ENCODE data around the gene LSM8.

LSM8 gene

DNA sequence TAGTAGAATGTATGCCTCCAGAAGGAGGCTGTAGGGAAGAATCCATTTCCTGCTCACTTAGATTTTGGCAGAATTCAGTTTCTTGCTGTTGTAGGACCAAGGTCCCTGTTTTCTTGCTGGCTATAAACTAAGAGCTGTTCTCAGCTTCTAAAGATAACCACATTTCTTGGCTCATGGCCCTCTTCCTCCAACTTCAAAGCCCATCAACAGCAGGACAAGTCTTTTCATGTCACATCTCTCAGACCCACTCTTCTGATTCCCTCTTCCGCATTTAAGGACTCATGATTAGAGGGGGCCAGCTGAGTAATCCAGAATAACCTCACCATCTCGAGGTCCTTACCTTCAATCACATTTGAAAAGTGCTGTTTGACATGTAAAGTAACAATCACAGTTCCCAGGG is 8.2 kb upstream of the LSM8 start:
- Histone ChIP-seq H3K36me3 (ENCODE audit: control insufficient read depth, insufficient read depth, low read length) (no peaks in the 10 kb centered on the region), H3K27me3 (replicated peaks; ENCODE audit: control insufficient read depth, insufficient read depth, low read length) (no peaks in the 10 kb centered on the region), H3K4me3 (replicated peaks; ENCODE audit: low read depth, low read length) (no peak overlapping the region)
- TF ChIP-seq, protein P1, sequence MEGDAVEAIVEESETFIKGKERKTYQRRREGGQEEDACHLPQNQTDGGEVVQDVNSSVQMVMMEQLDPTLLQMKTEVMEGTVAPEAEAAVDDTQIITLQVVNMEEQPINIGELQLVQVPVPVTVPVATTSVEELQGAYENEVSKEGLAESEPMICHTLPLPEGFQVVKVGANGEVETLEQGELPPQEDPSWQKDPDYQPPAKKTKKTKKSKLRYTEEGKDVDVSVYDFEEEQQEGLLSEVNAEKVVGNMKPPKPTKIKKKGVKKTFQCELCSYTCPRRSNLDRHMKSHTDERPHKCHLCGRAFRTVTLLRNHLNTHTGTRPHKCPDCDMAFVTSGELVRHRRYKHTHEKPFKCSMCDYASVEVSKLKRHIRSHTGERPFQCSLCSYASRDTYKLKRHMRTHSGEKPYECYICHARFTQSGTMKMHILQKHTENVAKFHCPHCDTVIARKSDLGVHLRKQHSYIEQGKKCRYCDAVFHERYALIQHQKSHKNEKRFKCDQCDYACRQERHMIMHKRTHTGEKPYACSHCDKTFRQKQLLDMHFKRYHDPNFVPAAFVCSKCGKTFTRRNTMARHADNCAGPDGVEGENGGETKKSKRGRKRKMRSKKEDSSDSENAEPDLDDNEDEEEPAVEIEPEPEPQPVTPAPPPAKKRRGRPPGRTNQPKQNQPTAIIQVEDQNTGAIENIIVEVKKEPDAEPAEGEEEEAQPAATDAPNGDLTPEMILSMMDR (IDR thresholded peaks at IDR 0.05; ENCODE audit: insufficient read depth, low read length, poor library complexity, severe bottlenecking): no peak
- DNase-seq (ENCODE audit: extremely low read depth, insufficient read length): no peak

DNA sequence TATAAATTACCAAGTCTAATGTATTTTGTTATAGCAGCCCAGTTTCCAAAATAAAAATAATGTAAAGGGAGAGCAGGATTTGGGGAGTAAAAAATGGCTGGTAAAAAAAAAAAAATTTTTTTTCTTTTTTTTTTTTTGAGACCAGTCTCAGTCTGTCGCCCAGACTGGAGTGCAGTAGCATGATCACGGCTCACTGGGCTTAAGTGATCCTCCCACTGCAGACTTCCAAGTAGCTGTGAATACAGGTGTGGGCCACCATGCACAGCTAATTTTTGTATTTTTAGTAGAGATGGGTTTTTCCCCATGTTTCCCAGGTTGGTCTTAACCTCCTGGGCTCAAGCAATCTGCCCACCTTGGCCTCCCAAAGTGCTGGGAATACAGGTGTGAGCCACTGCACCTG is 4.8 kb upstream of the LSM8 start:
- H3K36me3 ChIP-seq (ENCODE audit: control insufficient read depth, insufficient read depth, low read length): no peaks in the 10 kb centered on the region
- H3K4me3 ChIP-seq (replicated peaks; ENCODE audit: low read depth, low read length): no peak overlapping the region
- no peak for DNase-seq (ENCODE audit: extremely low read depth, insufficient read length)
- TF ChIP-seq, protein P1 (IDR thresholded peaks at IDR 0.05; ENCODE audit: insufficient read depth, low read length, poor library complexity, severe bottlenecking): no peak
- no peaks in the 10 kb centered on the region for H3K27me3 ChIP-seq (replicated peaks; ENCODE audit: control insufficient read depth, insufficient read depth, low read length)

DNA sequence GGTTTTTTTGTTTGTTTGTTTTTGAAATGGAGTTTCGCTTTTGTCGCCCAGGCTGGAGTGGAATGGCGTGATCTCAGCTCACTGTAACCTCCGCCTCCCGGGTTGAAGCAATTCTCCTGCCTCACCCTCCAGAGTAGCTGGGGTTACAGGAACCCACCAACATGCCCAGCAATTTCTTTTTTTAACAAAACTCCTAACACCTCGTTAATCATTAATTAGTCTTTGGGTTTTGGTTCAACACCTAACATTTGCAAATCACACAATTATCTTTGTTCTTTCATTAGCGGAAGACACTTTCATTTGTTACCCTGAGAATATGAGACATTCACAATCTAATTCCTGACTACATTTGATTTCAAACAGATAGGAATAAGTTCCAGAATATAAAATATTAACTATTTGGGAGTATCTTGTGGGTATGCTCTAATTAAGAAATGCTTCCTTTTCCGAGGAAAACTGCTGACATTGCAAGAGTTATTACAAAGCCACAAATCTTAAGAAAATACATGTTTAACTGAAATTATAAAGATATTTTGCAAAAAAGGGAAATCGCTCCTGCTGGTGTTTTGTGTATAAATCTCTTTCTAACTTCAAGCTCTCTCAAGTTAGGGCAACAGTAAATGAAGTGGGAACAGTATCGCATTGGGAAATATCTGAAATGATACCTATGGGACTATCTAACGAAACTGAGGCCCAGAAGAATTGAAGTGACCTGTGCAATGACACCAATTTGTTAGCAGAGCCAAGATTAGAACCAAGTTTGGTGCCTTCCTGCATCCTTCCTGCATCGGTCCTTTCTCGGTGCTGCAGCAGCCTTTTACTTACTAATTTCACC is 1.2 kb upstream of the LSM8 start:
- H3K27me3 ChIP-seq (replicated peaks; ENCODE audit: control insufficient read depth, insufficient read depth, low read length): no peaks in the 10 kb centered on the region
- TF ChIP-seq, protein P1 (IDR thresholded peaks at IDR 0.05; ENCODE audit: insufficient read depth, low read length, poor library complexity, severe bottlenecking): no peak
- no peaks in the 10 kb centered on the region; the same call in none of the 2 replicates for H3K36me3 ChIP-seq (ENCODE audit: control insufficient read depth, insufficient read depth, low read length)
- DNase-seq (ENCODE audit: extremely low read depth, insufficient read length): peak; percentile 7
- H3K4me3 ChIP-seq (replicated peaks; ENCODE audit: low read depth, low read length): peak overlapping the region; percentile 98

DNA sequence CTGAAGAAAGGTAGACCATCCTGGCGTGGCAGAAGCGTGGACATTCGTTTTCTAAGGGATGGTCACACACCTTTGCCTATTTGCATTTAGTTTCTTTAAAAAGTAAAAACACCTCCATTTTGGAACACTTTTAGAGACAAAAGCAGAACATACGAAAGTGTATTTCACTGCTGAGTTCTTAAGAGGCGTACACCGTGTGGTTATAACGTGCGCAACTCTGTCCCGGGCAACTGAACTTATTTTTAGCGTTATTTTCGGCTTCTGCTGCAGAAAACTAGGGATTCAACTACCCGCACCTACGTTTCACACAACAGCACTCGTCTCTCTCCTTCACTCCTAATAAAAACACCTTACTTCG is 557 bp upstream of the LSM8 start:
- H3K27me3 ChIP-seq (replicated peaks; ENCODE audit: control insufficient read depth, insufficient read depth, low read length): no peaks in the 10 kb centered on the region
- H3K36me3 ChIP-seq (ENCODE audit: control insufficient read depth, insufficient read depth, low read length): no peaks in the 10 kb centered on the region; the same call in none of the 2 replicates
- peak overlapping the region; percentile 98 for H3K4me3 ChIP-seq (replicated peaks; ENCODE audit: low read depth, low read length)
- peak; percentile 16 for DNase-seq (ENCODE audit: extremely low read depth, insufficient read length)
- TF ChIP-seq, protein P1 (IDR thresholded peaks at IDR 0.05; ENCODE audit: insufficient read depth, low read length, poor library complexity, severe bottlenecking): no peak

DNA sequence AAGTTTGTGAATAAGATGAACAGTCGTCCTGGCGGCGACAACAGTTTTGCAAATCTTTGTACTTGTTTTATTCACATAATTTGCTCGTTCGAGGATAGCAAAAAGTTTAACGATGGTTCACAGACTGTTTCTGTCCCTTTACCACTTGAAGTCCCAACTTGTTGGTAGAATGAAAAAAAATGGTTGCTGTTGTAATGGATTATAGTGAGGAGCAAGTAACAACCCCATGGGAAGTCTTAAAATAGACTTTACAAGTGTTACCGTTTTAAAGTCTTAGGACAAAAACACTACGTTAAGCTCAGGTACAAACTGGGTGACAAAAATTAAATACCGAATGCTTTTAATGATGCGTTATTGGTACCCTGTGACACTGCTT is 589 bp downstream of the LSM8 start:
- Histone ChIP-seq H3K4me3 (replicated peaks; ENCODE audit: low read depth, low read length) (peak overlapping the region; percentile 98), H3K27me3 (replicated peaks; ENCODE audit: control insufficient read depth, insufficient read depth, low read length) (no peaks in the 10 kb centered on the region), H3K36me3 (ENCODE audit: control insufficient read depth, insufficient read depth, low read length) (no peaks in the 10 kb centered on the region; the same call in none of the 2 replicates)
- DNase-seq (ENCODE audit: extremely low read depth, insufficient read length): no peak
- TF ChIP-seq, protein P1 (IDR thresholded peaks at IDR 0.05; ENCODE audit: insufficient read depth, low read length, poor library complexity, severe bottlenecking): no peak

Data from GM06990 (cell line).